ENCODE measurements around the gene MRPL54. TPM values are rescaled to one million over a fixed set of nuclear protein-coding genes. Genes with fewer than 3 reads are reported as not detected.
"Not testable (repeated sequence)": the region's sequence is repeated elsewhere in the genome, so short reads cannot be mapped to it uniquely, and the experiment has no call there.

MRPL54 gene
- total RNA-seq, 1 donor from 2014 or later: 43.5 TPM

GRCh38 chr19:3752492-3752891 lies 10.0 kb upstream of the MRPL54 start:
- no peak overlapping the region for H3K27ac ChIP-seq (ENCODE audit: low read depth, low read length)
- H3K79me2 ChIP-seq (ENCODE audit: insufficient read depth, low read length): peaks cover 4% of the 10 kb centered on the region
- FAIRE-seq: no peak
- H3K36me3 Mint-ChIP-seq (ENCODE audit: low read depth, unreplicated experiment): peaks cover 15% of the 10 kb centered on the region
- no peak for TF ChIP-seq CTCF (IDR thresholded peaks at IDR 0.05; ENCODE audit: insufficient read depth, low read depth, low read length)
- TF ChIP-seq EZH2 (IDR thresholded peaks at IDR 0.05; ENCODE audit: insufficient read depth, low read length): no peak
- H3K4me3 ChIP-seq (ENCODE audit: insufficient read depth, low read depth, low read length): no peak overlapping the region
- no peak overlapping the region for H3K9ac ChIP-seq (ENCODE audit: low read length)
- H3K27me3 Mint-ChIP-seq (ENCODE audit: low read depth, unreplicated experiment): no peaks in the 10 kb centered on the region
- H3K4me2 ChIP-seq (ENCODE audit: low read length): no peak overlapping the region
- no peaks in the 10 kb centered on the region for H3K4me1 Mint-ChIP-seq (ENCODE audit: low read depth, unreplicated experiment)
- H2AFZ ChIP-seq (ENCODE audit: low read depth, low read length): no peak overlapping the region
- no peaks in the 10 kb centered on the region for H3K36me3 ChIP-seq (ENCODE audit: insufficient read depth, low read length)
- no peak overlapping the region for H3K4me3 Mint-ChIP-seq (ENCODE audit: unreplicated experiment)
- no peak for DNase-seq (ENCODE audit: low read depth)
- no peaks in the 10 kb centered on the region for H3K27me3 ChIP-seq (ENCODE audit: insufficient read depth, low read length)
- no peaks in the 10 kb centered on the region for H3K4me1 ChIP-seq (ENCODE audit: insufficient read depth, low read length)
- H3K9me3 ChIP-seq (ENCODE audit: insufficient read depth, low read depth, low read length): no peaks in the 10 kb centered on the region
- peaks cover 2% of the 10 kb centered on the region for H3K9me3 Mint-ChIP-seq (ENCODE audit: unreplicated experiment)
- H4K20me1 ChIP-seq (ENCODE audit: insufficient read depth, low read length): no peaks in the 10 kb centered on the region
- H3K27ac Mint-ChIP-seq (ENCODE audit: unreplicated experiment): no peak overlapping the region

- no peak for FAIRE-seq
These were observed 8.7 kb upstream of the MRPL54 start for GRCh38 chr19:3753631-3754410.

GRCh38 chr19:3757705-3758104 lies 4.8 kb upstream of the MRPL54 start:
- H3K36me3 ChIP-seq (ENCODE audit: insufficient read depth, low read length); H3K4me2 ChIP-seq (ENCODE audit: low read length); H4K20me1 ChIP-seq (ENCODE audit: insufficient read depth, low read length); FAIRE-seq; H3K27ac ChIP-seq (ENCODE audit: low read depth, low read length); H3K4me3 ChIP-seq (ENCODE audit: insufficient read depth, low read depth, low read length); H2AFZ ChIP-seq (ENCODE audit: low read depth, low read length); H3K9me3 Mint-ChIP-seq (ENCODE audit: unreplicated experiment); H3K27ac Mint-ChIP-seq (ENCODE audit: unreplicated experiment); DNase-seq (ENCODE audit: low read depth); H3K27me3 Mint-ChIP-seq (ENCODE audit: low read depth, unreplicated experiment); H3K9ac ChIP-seq (ENCODE audit: low read length); H3K4me3 Mint-ChIP-seq (ENCODE audit: unreplicated experiment); H3K4me1 Mint-ChIP-seq (ENCODE audit: low read depth, unreplicated experiment); H3K9me3 ChIP-seq (ENCODE audit: insufficient read depth, low read depth, low read length); H3K27me3 ChIP-seq (ENCODE audit: insufficient read depth, low read length); H3K4me1 ChIP-seq (ENCODE audit: insufficient read depth, low read length): not testable (repeated sequence)
- H3K36me3 Mint-ChIP-seq (ENCODE audit: low read depth, unreplicated experiment): peaks cover 12% of the 10 kb centered on the region
- peaks cover 27% of the 10 kb centered on the region for H3K79me2 ChIP-seq (ENCODE audit: insufficient read depth, low read length)

More at GRCh38 chr19:3753631-3754410, 8.7 kb upstream of the MRPL54 start:
- Histone ChIP-seq H3K27ac (ENCODE audit: low read depth, low read length) (no peak overlapping the region), H3K27me3 (ENCODE audit: insufficient read depth, low read length) (no peaks in the 10 kb centered on the region), H3K9ac (ENCODE audit: low read length) (no peak overlapping the region), H3K79me2 (ENCODE audit: insufficient read depth, low read length) (peaks cover 4% of the 10 kb centered on the region), H3K9me3 (ENCODE audit: insufficient read depth, low read depth, low read length) (no peaks in the 10 kb centered on the region), H3K4me2 (ENCODE audit: low read length) (no peak overlapping the region), H3K36me3 (ENCODE audit: insufficient read depth, low read length) (no peaks in the 10 kb centered on the region), H3K4me3 (ENCODE audit: insufficient read depth, low read depth, low read length) (no peak overlapping the region), H3K4me1 (ENCODE audit: insufficient read depth, low read length) (no peaks in the 10 kb centered on the region), H2AFZ (ENCODE audit: low read depth, low read length) (no peak overlapping the region), H4K20me1 (ENCODE audit: insufficient read depth, low read length) (no peaks in the 10 kb centered on the region)
- Mint-ChIP-seq H3K36me3 (ENCODE audit: low read depth, unreplicated experiment) (peaks cover 15% of the 10 kb centered on the region), H3K9me3 (ENCODE audit: unreplicated experiment) (peaks cover 2% of the 10 kb centered on the region), H3K27ac (ENCODE audit: unreplicated experiment) (no peak overlapping the region), H3K27me3 (ENCODE audit: low read depth, unreplicated experiment) (no peaks in the 10 kb centered on the region), H3K4me1 (ENCODE audit: low read depth, unreplicated experiment) (no peaks in the 10 kb centered on the region), H3K4me3 (ENCODE audit: unreplicated experiment) (no peak overlapping the region)
- no peak for TF ChIP-seq CTCF (IDR thresholded peaks at IDR 0.05; ENCODE audit: insufficient read depth, low read depth, low read length)
- TF ChIP-seq EZH2 (IDR thresholded peaks at IDR 0.05; ENCODE audit: insufficient read depth, low read length): no peak
- no peak for DNase-seq (ENCODE audit: low read depth)

- H3K36me3 ChIP-seq (ENCODE audit: insufficient read depth, low read length); H3K9me3 ChIP-seq (ENCODE audit: insufficient read depth, low read depth, low read length); H3K4me3 Mint-ChIP-seq (ENCODE audit: unreplicated experiment); H3K27me3 Mint-ChIP-seq (ENCODE audit: low read depth, unreplicated experiment); H2AFZ ChIP-seq (ENCODE audit: low read depth, low read length); H3K9ac ChIP-seq (ENCODE audit: low read length); H3K4me2 ChIP-seq (ENCODE audit: low read length); H3K4me1 Mint-ChIP-seq (ENCODE audit: low read depth, unreplicated experiment); H3K4me3 ChIP-seq (ENCODE audit: insufficient read depth, low read depth, low read length); H4K20me1 ChIP-seq (ENCODE audit: insufficient read depth, low read length); H3K4me1 ChIP-seq (ENCODE audit: insufficient read depth, low read length); DNase-seq (ENCODE audit: low read depth); H3K27me3 ChIP-seq (ENCODE audit: insufficient read depth, low read length); H3K9me3 Mint-ChIP-seq (ENCODE audit: unreplicated experiment); FAIRE-seq; H3K36me3 Mint-ChIP-seq (ENCODE audit: low read depth, unreplicated experiment); H3K27ac Mint-ChIP-seq (ENCODE audit: unreplicated experiment); H3K27ac ChIP-seq (ENCODE audit: low read depth, low read length): not testable (repeated sequence)
- peaks cover 30% of the 10 kb centered on the region for H3K79me2 ChIP-seq (ENCODE audit: insufficient read depth, low read length)
These were observed 4.2 kb upstream of the MRPL54 start for GRCh38 chr19:3758297-3758696.
